HCT116 (cell line): Measurements from ENCODE around the gene RIMKLA. TPM values are rescaled to one million over a fixed set of nuclear protein-coding genes. Genes with fewer than 3 reads are reported as not detected.

Source experiments
- ATAC-seq: fragments of 200-7000 bp; cut with Tn5 transposase; 2 replicates; pipeline ENCODE4 v1.9.1; 2020; ENCODE audit warnings: mild to moderate bottlenecking, moderate library complexity
- BruUV-seq: library from RNA; stranded (reverse); fragments of 400-500 nt; replicated peaks from 2 replicates; lab custom pipeline; 2021; lab: Mats Ljungman, UMichigan
- CTCF ChIA-PET: fragments of 300-600 bp; sonication (Branson Sonifier 250); formaldehyde crosslinking; loops from one replicate; lab custom pipeline; 2021; ENCODE audit warnings: antibody characterized with exemption; lab: Charles Lee
- POLR2A ChIA-PET: fragments of 300-600, 350-600 bp; sonication (Branson Sonifier 250); formaldehyde crosslinking; loops from one replicate; lab custom pipeline; 2021; ENCODE audit warnings: antibody characterized with exemption; lab: Charles Lee
- RAD21 ChIA-PET, 2 experiments: fragments of 300-600 bp; sonication (Branson Sonifier 250); formaldehyde crosslinking; loops; one replicate each; lab custom pipeline; 2023; ENCODE audit warnings: low total read pairs in 2 of 2; ENCODE audit not compliant: uncharacterized antibody in 2 of 2, unreplicated experiment in 2 of 2, low non-redundant PET in 1 of 2; lab: Charles Lee
- DNase-seq: peaks from one replicate; pipeline ENCODE4 v3.0.0-alpha.2; 2010; ENCODE audit warnings: low read depth, low spot score
- H2AFZ ChIP-seq: fragments of 200-600 bp; shearing (Covaris generic), sonication (generic); 2 replicates; pipeline ENCODE4 v1.6.1; 2017; ENCODE audit warnings: low read depth, mixed run types, mixed read lengths, antibody characterized with exemption, low read length; ENCODE audit not compliant: poor library complexity, severe bottlenecking
- H3K27ac ChIP-seq: 2 replicates; pipeline ENCODE4 v1.5.1; 2012; ENCODE audit warnings: low read depth, low read length
- H3K27me3 ChIP-seq: fragments of 200-600 bp; sonication (generic); 2 replicates; pipeline ENCODE4 v1.6.1; 2016; ENCODE audit warnings: mixed run types, low read length, mixed read lengths; ENCODE audit not compliant: insufficient read depth
- H3K36me3 ChIP-seq, 2 experiments: fragments of 200-500 bp in 1 of 2; fragments of 200-600 bp in 1 of 2; sonication (Bioruptor generic) in 1 of 2; sonication (generic) in 1 of 2; 2 replicates each; pipeline versions ENCODE4 v1.5.1 to v1.6.1; 2014 to 2016; ENCODE audit warnings: low read length in 2 of 2, inconsistent platforms in 1 of 2, mixed read lengths in 1 of 2, mixed run types in 1 of 2; ENCODE audit not compliant: insufficient read depth in 2 of 2, control insufficient read depth in 1 of 2
- H3K4me1 ChIP-seq, 2 experiments: fragments of 200-600 bp in 1 of 2; sonication (generic) in 1 of 2; 2 replicates each; pipeline versions ENCODE4 v1.5.1 to v1.6.1; 2012 to 2017; ENCODE audit warnings: low read length in 2 of 2, inconsistent platforms in 1 of 2, mild to moderate bottlenecking in 1 of 2, mixed read lengths in 1 of 2, mixed run types in 1 of 2, moderate library complexity in 1 of 2; ENCODE audit not compliant: insufficient read depth in 2 of 2, control insufficient read depth in 1 of 2
- H3K4me2 ChIP-seq: fragments of 200-600 bp; sonication (generic); 2 replicates; pipeline ENCODE4 v1.6.1; 2017; ENCODE audit warnings: mixed run types, low read length, mixed read lengths
- H3K4me3 ChIP-seq, 2 experiments: fragments of 200-600 bp in 1 of 2; sonication (generic) in 1 of 2; replicated peaks in 1 of 2; 2 replicates each; pipeline ENCODE4 v1.5.1; 2011 to 2016; ENCODE audit warnings: low read length in 2 of 2, control low read depth in 1 of 2, low read depth in 1 of 2, mild to moderate bottlenecking in 1 of 2, mixed read lengths in 1 of 2, mixed run types in 1 of 2
- H3K79me2 ChIP-seq: fragments of 200-600 bp; sonication (generic); 2 replicates; pipeline ENCODE4 v1.6.1; 2017; ENCODE audit warnings: mild to moderate bottlenecking, mixed run types, low read length, moderate library complexity, mixed read lengths; ENCODE audit not compliant: insufficient read depth
- H3K9ac ChIP-seq: fragments of 200-600 bp; sonication (generic); 2 replicates; pipeline ENCODE4 v1.6.1; 2016; ENCODE audit warnings: low read length, mixed read lengths
- H3K9me2 ChIP-seq: fragments of 200-600 bp; sonication (generic), shearing (Covaris generic); 2 replicates; pipeline ENCODE4 v1.6.1; 2017; ENCODE audit warnings: mixed run types, mild to moderate bottlenecking, moderate library complexity; ENCODE audit not compliant: insufficient read depth
- H3K9me3 ChIP-seq, 2 experiments: fragments of 200-500 bp in 1 of 2; fragments of 200-600 bp in 1 of 2; sonication (Bioruptor generic) in 1 of 2; sonication (generic) in 1 of 2; 2 replicates each; pipeline ENCODE4 v1.6.1; 2014 to 2017; ENCODE audit warnings: low read length in 2 of 2, mixed read lengths in 2 of 2, inconsistent platforms in 1 of 2, low read depth in 1 of 2, mild to moderate bottlenecking in 1 of 2, mixed run types in 1 of 2, moderate library complexity in 1 of 2; ENCODE audit not compliant: control insufficient read depth in 1 of 2, insufficient read depth in 1 of 2
- H4K20me1 ChIP-seq: fragments of 200-600 bp; sonication (generic), shearing (Covaris generic); 2 replicates; pipeline ENCODE4 v1.6.1; 2017; ENCODE audit warnings: mixed run types, mild to moderate bottlenecking, moderate library complexity; ENCODE audit not compliant: insufficient read depth
- EZH2phosphoT487 ChIP-seq: fragments of 200-600 bp; IDR thresholded peaks from 2 replicates; pipeline ENCODE4 v1.6.1; 2018; ENCODE audit warnings: antibody characterized with exemption, borderline replicate concordance
- FOSL1 ChIP-seq: IDR thresholded peaks from 2 replicates; pipeline ENCODE4 v1.6.1; 2012; ENCODE audit warnings: low read depth
- SP1 ChIP-seq: IDR thresholded peaks from 2 replicates; pipeline ENCODE4 v1.6.1; 2012; ENCODE audit warnings: low read depth
- ZFX ChIP-seq: fragments of 450-650 bp; IDR thresholded peaks from 2 replicates; pipeline ENCODE4 v1.6.1; 2017
- intact Hi-C: fragments of 100-400 bp; cut with micrococcal nuclease; formaldehyde crosslinking; loops from 2 replicates; pipeline ENCODE4 v1.10.0; 2022
- total RNA-seq: library from RNA; stranded (reverse); gene quantifications from one replicate; pipeline ENCODE4 v1.2.1, GENCODE V29; 2021; ENCODE audit not compliant: unreplicated experiment
- TF ChIP-seq, protein P1 (sequence below): IDR thresholded peaks from 2 replicates; pipeline ENCODE4 v1.6.1; 2012

The RIMKLA gene
- total RNA-seq, 1 experiment from 2014 or later: 4.9 TPM

DNA sequence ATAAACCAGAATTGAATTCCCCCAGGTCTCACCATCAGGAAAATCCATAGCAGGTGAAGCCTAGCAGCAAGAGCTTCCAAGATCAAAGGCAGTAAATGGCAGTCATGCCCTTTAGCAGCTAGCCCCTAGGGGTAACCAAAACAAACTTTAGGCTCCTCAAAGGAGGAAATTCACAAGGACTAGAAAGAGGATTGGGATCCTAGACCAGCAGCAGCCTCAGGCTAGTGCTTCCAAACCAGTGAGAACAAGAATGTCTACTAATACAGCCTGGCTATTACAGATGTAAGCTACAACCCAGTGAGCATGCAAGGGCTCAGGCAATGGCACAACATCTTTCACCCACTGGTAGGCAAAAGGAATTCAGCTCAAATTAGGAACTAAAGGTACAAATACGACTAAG lies 11.1 kb upstream of the RIMKLA start:
- Histone ChIP-seq H4K20me1 (no peaks in the 10 kb centered on the region), H3K36me3 (no peaks in the 10 kb centered on the region), H3K9me2 (no peaks in the 10 kb centered on the region), H3K4me3 (no peak overlapping the region), H3K4me2 (no peak overlapping the region), H3K9ac (no peak overlapping the region), H3K79me2 (no peaks in the 10 kb centered on the region), H3K27ac (no peak overlapping the region), H2AFZ (no peak overlapping the region), H3K27me3 (no peaks in the 10 kb centered on the region), H3K9me3 (no peaks in the 10 kb centered on the region)
- ChIA-PET POLR2A (interaction anchor here (0.5 kb wide), 1 partner anchor 75 kb away, joined by 4 read pairs; no protein-coding TSS in a partner anchor), RAD21 (no interaction called here), CTCF (no interaction called here)
- intact Hi-C loops: no loop called here
- ATAC-seq (peak; percentile 36), DNase-seq (no peak)
- no peak for TF ChIP-seq FOSL1
- TF ChIP-seq, all 23 proteins: peak for 0
- no TSS peak for BruUV-seq
- H3K4me1 ChIP-seq: peaks cover 3 to 15% of the 10 kb centered on the region in 2 experiments; a peak in 2 of 4 replicates

DNA sequence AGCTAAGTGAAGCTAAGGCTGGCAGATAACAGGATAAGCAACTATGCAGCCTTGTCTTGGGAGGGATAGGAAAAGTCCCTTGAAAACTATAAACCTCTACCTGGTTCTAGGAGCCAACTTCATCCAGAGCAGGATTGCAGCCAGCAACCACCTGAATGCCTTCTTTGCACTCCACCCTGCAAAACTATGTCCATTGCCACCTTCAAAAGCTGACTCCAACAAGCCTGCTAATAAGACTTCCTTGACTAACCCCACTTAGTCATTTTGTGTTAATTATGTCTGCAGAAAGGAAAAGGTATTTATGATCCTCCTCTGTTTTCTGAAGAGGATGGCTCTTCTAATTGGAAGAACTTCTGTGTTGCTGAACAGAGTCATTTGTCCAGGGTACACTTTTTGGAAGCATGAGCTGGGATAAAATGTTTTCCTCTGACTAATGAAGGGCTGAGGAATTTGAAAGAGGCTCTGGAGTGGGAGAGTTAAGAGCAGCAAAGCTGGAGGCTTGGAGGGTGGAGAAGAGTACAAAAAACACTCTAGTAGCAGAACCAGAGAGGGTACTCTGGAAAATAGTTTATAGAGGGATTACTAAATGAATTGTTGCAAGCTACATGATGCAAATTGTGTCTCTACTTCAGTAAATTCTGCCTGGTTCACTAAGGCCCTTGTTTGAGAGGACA lies 9.6 kb upstream of the RIMKLA start:
- no peak for DNase-seq
- H3K9me2 ChIP-seq: no peaks in the 10 kb centered on the region
- ChIA-PET CTCF (interaction anchor here (1.6 kb wide), 1 partner anchor 27 kb away, joined by 5 read pairs; no protein-coding TSS in a partner anchor), POLR2A (interaction anchor here (0.6 kb wide), 1 partner anchor 298 kb away, joined by 3 read pairs; no protein-coding TSS in a partner anchor), RAD21 (no interaction called here)
- H3K9ac ChIP-seq: no peak overlapping the region
- H4K20me1 ChIP-seq: no peaks in the 10 kb centered on the region
- no peaks in the 10 kb centered on the region for H3K36me3 ChIP-seq
- H3K4me3 ChIP-seq: no peak overlapping the region
- TF ChIP-seq, protein P1, sequence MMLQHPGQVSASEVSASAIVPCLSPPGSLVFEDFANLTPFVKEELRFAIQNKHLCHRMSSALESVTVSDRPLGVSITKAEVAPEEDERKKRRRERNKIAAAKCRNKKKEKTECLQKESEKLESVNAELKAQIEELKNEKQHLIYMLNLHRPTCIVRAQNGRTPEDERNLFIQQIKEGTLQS: no peak
- TF ChIP-seq SP1: peak; percentile 12; the same call in 1 of the 2 replicates
- TF ChIP-seq EZH2phosphoT487: no peak
- TF ChIP-seq ZFX: no peak
- no TSS peak for BruUV-seq
- no peaks in the 10 kb centered on the region for H3K27me3 ChIP-seq
- no peaks in the 10 kb centered on the region for H3K79me2 ChIP-seq
- H2AFZ ChIP-seq: no peak overlapping the region
- intact Hi-C loops: no loop called here
- peak; percentile 40; the same call in 1 of the 2 replicates for ATAC-seq
- H3K9me3 ChIP-seq: no peaks in the 10 kb centered on the region
- no peak overlapping the region for H3K27ac ChIP-seq
- peaks cover 3 to 15% of the 10 kb centered on the region in 2 experiments; a peak in 2 of 4 replicates for H3K4me1 ChIP-seq
- peak overlapping the region; percentile 12 for H3K4me2 ChIP-seq
